Naive thymus-derived CD8-positive, alpha-beta T cell (primary cell): ENCODE results near the gene TBC1D2B. TPM values are rescaled to one million over a fixed set of nuclear protein-coding genes. Genes with fewer than 3 reads are reported as not detected.

ENCODE experiments used
- ATAC-seq, 2 donors: fragments of 150-1000 bp; cut with Tn5 transposase in 1 of 2; sonication (Bioruptor Pico), chemical (Tn5 transposase) in 1 of 2; 1 replicate in 1 of 2; 2 replicates in 1 of 2; pipeline ENCODE4 v1.10.0; 2021; ENCODE audit warnings: mild to moderate bottlenecking in 2 of 2, moderate library complexity in 2 of 2
- POLR2A ChIA-PET: fragments of 350-600 bp; sonication (Branson Sonifier 250); formaldehyde crosslinking; loops from one replicate; lab custom pipeline; 2021; ENCODE audit warnings: antibody characterized with exemption; lab: Charles Lee
- DNase-seq, 10 donors: peaks; one replicate each; pipeline versions ENCODE4 v3.0.0 to v3.0.0-alpha.2; 2020 to 2022
- H3K27ac Mint-ChIP-seq, 10 donors: one replicate each; pipeline ENCODE4 v1.8.0; 2020 to 2022; ENCODE audit warnings: mild to moderate bottlenecking in 10 of 10, mixed read lengths in 10 of 10, moderate library complexity in 4 of 10, inconsistent platforms in 1 of 10
- H3K27me3 Mint-ChIP-seq, 5 donors: one replicate each; pipeline ENCODE4 v1.8.0; 2021 to 2022; ENCODE audit warnings: mixed read lengths in 5 of 5
- H3K36me3 Mint-ChIP-seq, 3 donors: one replicate each; pipeline ENCODE4 v1.8.0; 2020 to 2022; ENCODE audit warnings: mixed read lengths in 3 of 3, mild to moderate bottlenecking in 2 of 3, inconsistent platforms in 1 of 3
- H3K4me1 Mint-ChIP-seq, 4 donors: one replicate each; pipeline ENCODE4 v1.8.0; 2021 to 2022; ENCODE audit warnings: mixed read lengths in 4 of 4
- H3K4me3 Mint-ChIP-seq, 10 donors: one replicate each; pipeline ENCODE4 v1.8.0; 2020 to 2022; ENCODE audit warnings: mild to moderate bottlenecking in 10 of 10, mixed read lengths in 10 of 10, moderate library complexity in 6 of 10, inconsistent platforms in 1 of 10
- H3K9me3 Mint-ChIP-seq, 9 donors: one replicate each; pipeline ENCODE4 v1.8.0; 2020 to 2022; ENCODE audit warnings: mixed read lengths in 9 of 9, mild to moderate bottlenecking in 3 of 9, inconsistent platforms in 1 of 9, moderate library complexity in 1 of 9
- polyA plus RNA-seq, 3 donors: library from polyadenylated mRNA; unstranded; fragments of 300-500 nt; fragmentation: Illumina TruSeq; gene quantifications; one replicate each; pipeline ENCODE4 v1.2.3, GENCODE V29; 2021
- total RNA-seq, 8 experiments: library from RNA in 2 of 8; stranded (reverse) in 2 of 8; gene quantifications; one replicate each; pipeline ENCODE4 v1.2.3 and lab custom pipeline; 2021 to 2026

The TBC1D2B gene
- total and polyA plus RNA-seq, 5 experiments from 2014 or later: 8.1 to 82.1 (median 14.0) TPM

GRCh38 chr15:78079298-78080087, 2.0 kb upstream of the TBC1D2B start:
- no peak for ATAC-seq
- no peak for DNase-seq
- H3K36me3 Mint-ChIP-seq: no peaks in the 10 kb centered on the region
- peak overlapping the region in 8 of 10 donors; percentile 24 to 81 (median 64) for H3K27ac Mint-ChIP-seq
- H3K4me3 Mint-ChIP-seq: peak overlapping the region in 4 of 10 donors; percentile 15 to 60 (median 50)
- POLR2A ChIA-PET: interaction anchor here (1.0 to 15.4 kb wide), 3 partner anchors 23 to 45 kb away, joined by 3 to 250 read pairs (median 3); no protein-coding TSS in a partner anchor
- H3K9me3 Mint-ChIP-seq: no peaks in the 10 kb centered on the region
- no peaks in the 10 kb centered on the region for H3K27me3 Mint-ChIP-seq
- H3K4me1 Mint-ChIP-seq: peaks cover 22 to 36% (median 33%) of the 10 kb centered on the region in 4 donors

GRCh38 chr15:78077871-78078210, 330 bp upstream of the TBC1D2B start:
- peaks cover 22 to 45% (median 44%) of the 10 kb centered on the region in 4 donors for H3K4me1 Mint-ChIP-seq
- no peaks in the 10 kb centered on the region for H3K36me3 Mint-ChIP-seq
- no peaks in the 10 kb centered on the region for H3K27me3 Mint-ChIP-seq
- H3K4me3 Mint-ChIP-seq: peak overlapping the region; percentile 88 to 98 (median 90)
- DNase-seq (no peak), ATAC-seq (peak; percentile 37 to 38)
- H3K27ac Mint-ChIP-seq: peak overlapping the region; percentile 88 to 95 (median 93)
- no peaks in the 10 kb centered on the region for H3K9me3 Mint-ChIP-seq
- POLR2A ChIA-PET: interaction anchor here (0.8 to 15.4 kb wide), 9 partner anchors 17 to 73 kb away, joined by 3 to 250 read pairs (median 5); partner anchors contain the start of gene CIB2

GRCh38 chr15:78076231-78077052, 1.1 kb downstream of the TBC1D2B start:
- H3K27me3 Mint-ChIP-seq: no peaks in the 10 kb centered on the region
- DNase-seq (peak in 1 of 10 donors; percentile 22), ATAC-seq (peak; percentile 9 to 12)
- peaks cover 25 to 59% (median 57%) of the 10 kb centered on the region in 4 donors for H3K4me1 Mint-ChIP-seq
- peaks cover 0 to 2% (median 0%) of the 10 kb centered on the region in 3 donors for H3K36me3 Mint-ChIP-seq
- POLR2A ChIA-PET: interaction anchor here (0.9 to 15.4 kb wide), 10 partner anchors 9 to 76 kb away, joined by 3 to 250 read pairs (median 4); partner anchors contain the start of gene CIB2
- peak overlapping the region; percentile 95 to 100 (median 98) for H3K4me3 Mint-ChIP-seq
- no peaks in the 10 kb centered on the region for H3K9me3 Mint-ChIP-seq
- H3K27ac Mint-ChIP-seq: peak overlapping the region; percentile 92 to 99 (median 96)

GRCh38 chr15:78075490-78076230, 1.9 kb downstream of the TBC1D2B start:
- ATAC-seq (no peak), DNase-seq (no peak)
- Mint-ChIP-seq H3K27ac (peak overlapping the region; percentile 85 to 99 (median 94)), H3K36me3 (peaks cover 0 to 2% (median 0%) of the 10 kb centered on the region in 3 donors), H3K4me3 (peak overlapping the region; percentile 95 to 100 (median 98)), H3K9me3 (no peaks in the 10 kb centered on the region), H3K4me1 (peaks cover 25 to 62% (median 61%) of the 10 kb centered on the region in 4 donors), H3K27me3 (no peaks in the 10 kb centered on the region)
- POLR2A ChIA-PET: interaction anchor here (1.0 to 15.4 kb wide), 7 partner anchors 8 to 76 kb away, joined by 3 to 250 read pairs (median 7); no protein-coding TSS in a partner anchor

GRCh38 chr15:78073046-78073787, 4.3 kb downstream of the TBC1D2B start:
- ATAC-seq (no peak), DNase-seq (no peak)
- no peaks in the 10 kb centered on the region for H3K9me3 Mint-ChIP-seq
- peak overlapping the region; percentile 26 to 83 (median 51) for H3K4me3 Mint-ChIP-seq
- POLR2A ChIA-PET: interaction anchor here (0.8 to 15.4 kb wide), 6 partner anchors 10 to 54 kb away, joined by 3 to 250 read pairs (median 6); no protein-coding TSS in a partner anchor
- H3K4me1 Mint-ChIP-seq: peaks cover 46 to 61% (median 59%) of the 10 kb centered on the region in 4 donors
- H3K27me3 Mint-ChIP-seq: no peaks in the 10 kb centered on the region
- peak overlapping the region in 8 of 10 donors; percentile 1 to 97 (median 91) for H3K27ac Mint-ChIP-seq
- H3K36me3 Mint-ChIP-seq: peaks cover 0 to 2% (median 0%) of the 10 kb centered on the region in 3 donors

GRCh38 chr15:78072080-78072892, 5.2 kb downstream of the TBC1D2B start:
- H3K36me3 Mint-ChIP-seq: peaks cover 0 to 2% (median 0%) of the 10 kb centered on the region in 3 donors

GRCh38 chr15:78071383-78071782, 6.1 kb downstream of the TBC1D2B start:
- Mint-ChIP-seq H3K9me3 (no peaks in the 10 kb centered on the region), H3K4me3 (peak overlapping the region in 4 of 10 donors; percentile 25 to 59 (median 48)), H3K27ac (peak overlapping the region in 6 of 10 donors; percentile 85 to 97 (median 91)), H3K4me1 (peaks cover 48 to 52% (median 50%) of the 10 kb centered on the region in 4 donors), H3K27me3 (no peaks in the 10 kb centered on the region), H3K36me3 (peaks cover 0 to 2% (median 0%) of the 10 kb centered on the region in 3 donors)
- POLR2A ChIA-PET: interaction anchor here (1.3 to 15.4 kb wide), 6 partner anchors 16 to 53 kb away, joined by 4 to 250 read pairs (median 6); no protein-coding TSS in a partner anchor
- no peak for ATAC-seq
- DNase-seq: no peak

More at GRCh38 chr15:78072080-78072892, 5.2 kb downstream of the TBC1D2B start:
- Mint-ChIP-seq H3K9me3 (no peaks in the 10 kb centered on the region), H3K27ac (peak overlapping the region in 8 of 10 donors; percentile 1 to 97 (median 91)), H3K4me1 (peaks cover 48 to 55% (median 54%) of the 10 kb centered on the region in 4 donors), H3K27me3 (no peaks in the 10 kb centered on the region), H3K4me3 (peak overlapping the region; percentile 0 to 83 (median 51))
- ATAC-seq (peak; percentile 22 to 59), DNase-seq (peak in 5 of 10 donors; percentile 35 to 70 (median 62))
- POLR2A ChIA-PET: interaction anchor here (0.6 to 15.4 kb wide), 7 partner anchors 11 to 80 kb away, joined by 3 to 250 read pairs (median 6); no protein-coding TSS in a partner anchor

- Mint-ChIP-seq H3K4me1 (peaks cover 36 to 56% (median 38%) of the 10 kb centered on the region in 4 donors), H3K9me3 (no peaks in the 10 kb centered on the region), H3K27me3 (no peaks in the 10 kb centered on the region), H3K36me3 (peaks cover 0 to 2% (median 0%) of the 10 kb centered on the region in 3 donors), H3K4me3 (peak overlapping the region in 7 of 10 donors; percentile 69 to 90 (median 83)), H3K27ac (peak overlapping the region in 2 of 10 donors; percentile 91 to 97)
- ATAC-seq (peak; percentile 42 to 43), DNase-seq (peak in 1 of 10 donors; percentile 67)
- POLR2A ChIA-PET: interaction anchor here (0.6 to 15.4 kb wide), 7 partner anchors 15 to 79 kb away, joined by 3 to 250 read pairs (median 5); partner anchors contain the start of gene IDH3A
Measured at GRCh38 chr15:78070049-78070700, 7.3 kb downstream of the TBC1D2B start.

- Mint-ChIP-seq H3K4me1 (peaks cover 33 to 52% (median 34%) of the 10 kb centered on the region in 4 donors), H3K27me3 (no peaks in the 10 kb centered on the region), H3K4me3 (peak overlapping the region in 7 of 10 donors; percentile 69 to 90 (median 83)), H3K27ac (peak overlapping the region in 2 of 10 donors; percentile 91 to 97), H3K36me3 (peaks cover 0 to 2% (median 0%) of the 10 kb centered on the region in 3 donors), H3K9me3 (no peaks in the 10 kb centered on the region)
- no peak for ATAC-seq
- no peak for DNase-seq
- POLR2A ChIA-PET: interaction anchor here (0.9 to 15.4 kb wide), 7 partner anchors 14 to 195 kb away, joined by 3 to 250 read pairs (median 5); partner anchors contain the start of genes DNAJA4 and IDH3A
Measured at GRCh38 chr15:78069462-78070029, 8.0 kb downstream of the TBC1D2B start.
